M059J (cell line): Measurements from ENCODE around the gene SHISA5. TPM values are rescaled to one million over a fixed set of nuclear protein-coding genes. Genes with fewer than 3 reads are reported as not detected.
"Not testable (repeated sequence)": the region's sequence is repeated elsewhere in the genome, so short reads cannot be mapped to it uniquely, and the experiment has no call there.

Experiments
- DNase-seq: peaks from one replicate; pipeline ENCODE4 v3.0.0-alpha.2; 2012; ENCODE audit warnings: low read depth
- total RNA-seq: library from RNA; depleted of rRNA; stranded (reverse); fragments of >200 nt; shearing (Covaris generic); gene quantifications from 2 replicates; pipeline ENCODE4 v1.2.3, GENCODE V29; 2014

The SHISA5 gene
- total RNA-seq, 1 experiment from 2014 or later: 311 TPM

DNA sequence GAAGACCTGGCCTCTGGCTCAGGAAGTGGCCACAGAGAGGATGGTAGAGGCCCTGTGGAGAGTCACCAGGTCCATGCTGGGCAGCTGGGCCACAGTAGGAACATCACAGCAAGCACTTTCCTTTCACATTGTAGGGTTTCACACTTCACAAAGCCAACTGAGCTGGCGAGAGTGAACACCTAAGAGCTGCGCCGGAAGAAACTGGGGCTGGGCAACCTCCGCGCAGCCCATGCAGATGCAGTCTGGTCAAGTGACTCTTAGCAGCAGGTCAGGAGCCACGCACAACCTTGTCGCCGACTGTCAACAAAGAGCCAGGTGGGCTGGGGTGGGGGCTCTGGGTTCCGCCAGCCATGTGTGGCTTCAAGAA is 15.3 kb upstream of the SHISA5 start:
- DNase-seq: no peak

GRCh38 chr3:48518638-48519276 is 14.8 kb upstream of the SHISA5 start:
- DNase-seq: no peak

- no peak for DNase-seq
Observed at GRCh38 chr3:48518069-48518468, 14.1 kb upstream of the SHISA5 start.

GRCh38 chr3:48516571-48516970 is 12.6 kb upstream of the SHISA5 start:
- DNase-seq: no peak

- no peak for DNase-seq
Observed at GRCh38 chr3:48514431-48515227, 10.7 kb upstream of the SHISA5 start.

GRCh38 chr3:48511551-48511950 is 7.6 kb upstream of the SHISA5 start:
- no peak for DNase-seq

DNA sequence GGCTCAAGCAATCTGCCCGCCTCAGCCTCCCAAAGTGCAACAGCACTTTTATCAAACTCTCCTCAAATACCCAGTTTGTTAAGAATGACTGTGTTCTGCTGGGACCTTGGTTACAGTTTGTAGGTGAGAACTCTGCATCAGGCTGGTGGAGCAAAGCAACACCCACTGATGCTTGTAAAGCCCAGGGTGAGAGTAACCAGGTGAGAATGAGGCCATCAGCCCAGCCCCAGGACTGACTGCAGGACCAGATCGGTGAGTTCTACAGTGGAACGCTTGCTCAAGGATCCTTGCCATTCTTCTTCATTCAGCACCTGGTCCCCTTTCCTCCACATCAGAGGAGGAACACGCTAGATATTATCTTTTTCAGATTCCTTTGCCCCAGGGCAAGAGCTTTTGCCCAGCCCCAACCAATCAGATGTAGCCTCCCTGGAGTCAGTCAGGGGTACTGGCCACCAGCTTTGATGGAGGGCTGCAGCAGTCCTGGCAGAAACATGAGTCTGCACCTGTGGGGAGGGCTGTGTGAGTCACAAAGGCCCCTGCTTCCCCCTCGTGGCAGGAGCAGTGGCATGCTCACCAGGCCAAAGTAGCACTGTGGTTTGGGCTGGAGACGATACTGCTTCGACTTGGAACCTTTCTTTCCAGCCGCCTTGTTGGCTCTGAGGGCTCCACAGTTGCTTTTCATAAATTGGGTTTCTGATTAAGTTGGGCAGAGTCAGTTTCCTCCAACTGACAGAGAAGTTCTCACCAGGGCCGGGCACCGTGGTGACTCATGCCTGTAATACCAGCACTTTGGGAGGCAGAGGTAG is 3.5 kb upstream of the SHISA5 start:
- peak; percentile 93 for DNase-seq

DNA sequence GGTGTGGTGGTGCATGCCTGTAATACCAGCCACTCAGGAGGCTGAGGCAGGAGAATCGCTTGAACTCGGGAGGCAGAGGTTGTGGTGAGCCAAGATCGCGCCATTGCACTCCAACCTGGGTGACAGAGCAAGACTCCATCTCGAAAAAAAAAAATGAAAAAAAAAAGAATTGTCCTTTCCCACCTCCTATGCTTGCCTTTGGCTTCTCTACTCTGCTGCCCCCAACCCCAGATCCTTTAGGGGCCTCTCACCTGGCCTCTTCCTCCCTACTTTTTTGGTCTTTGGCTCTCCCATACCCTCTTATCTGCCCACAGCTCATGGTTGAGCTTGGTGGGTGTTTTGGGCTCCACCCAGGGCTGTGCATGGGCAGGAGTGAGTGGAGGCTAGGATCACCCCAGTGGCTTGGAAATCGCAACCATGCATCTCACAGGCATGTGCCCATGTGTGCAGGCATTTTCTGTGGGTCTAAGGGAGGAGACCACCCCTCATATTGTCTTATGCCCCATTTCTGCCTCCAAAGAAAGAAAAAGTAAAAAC is 2.1 kb upstream of the SHISA5 start:
- no peak for DNase-seq

- no peak for DNase-seq
Observed at GRCh38 chr3:48505146-48505545, 1.2 kb upstream of the SHISA5 start.

GRCh38 chr3:48503401-48504050 is 448 bp downstream of the SHISA5 start:
- DNase-seq: peak; percentile 57

- no peak for DNase-seq
Observed at GRCh38 chr3:48502728-48503168, 1.2 kb downstream of the SHISA5 start.

DNA sequence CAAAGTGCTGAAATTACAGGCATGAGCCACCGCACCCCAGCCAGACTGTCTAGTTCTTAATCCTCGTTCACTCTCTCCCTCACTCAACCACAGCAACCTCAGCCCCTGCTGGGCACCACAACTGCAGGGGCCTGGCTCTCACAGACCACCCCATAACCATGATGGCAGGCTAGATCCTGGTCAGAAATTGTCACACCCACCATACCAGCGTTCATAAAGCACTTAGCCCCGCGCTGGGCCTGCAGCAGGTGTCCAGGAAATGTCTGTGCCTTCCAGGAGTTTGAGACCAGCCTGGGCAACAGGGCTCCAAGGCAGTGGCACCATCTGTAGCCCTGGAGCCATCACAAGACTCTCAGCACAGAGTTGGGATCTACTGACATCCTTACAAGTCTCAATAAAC is 1.9 kb downstream of the SHISA5 start:
- DNase-seq: no peak

DNA sequence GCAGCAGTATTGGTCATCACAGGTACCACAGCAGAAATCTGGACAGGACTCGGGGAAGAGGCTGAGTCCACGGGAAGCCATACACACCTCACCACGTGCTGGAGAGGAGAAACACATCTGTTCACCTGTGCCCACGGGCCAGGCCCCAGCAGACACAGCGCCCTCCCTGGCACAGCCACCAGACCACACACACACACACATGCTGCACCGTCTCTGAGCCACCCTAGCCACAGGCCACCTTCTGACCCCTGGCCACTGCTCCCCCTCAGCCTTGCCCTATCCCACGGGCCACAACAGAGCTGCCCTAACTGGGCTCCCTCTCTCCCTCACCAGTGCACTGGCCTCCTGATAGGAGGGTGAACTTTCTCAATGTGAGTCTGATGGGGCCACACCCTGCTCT is 2.8 kb downstream of the SHISA5 start:
- DNase-seq: no peak

GRCh38 chr3:48500656-48501055 is 3.3 kb downstream of the SHISA5 start:
- DNase-seq: peak; percentile 13

DNA sequence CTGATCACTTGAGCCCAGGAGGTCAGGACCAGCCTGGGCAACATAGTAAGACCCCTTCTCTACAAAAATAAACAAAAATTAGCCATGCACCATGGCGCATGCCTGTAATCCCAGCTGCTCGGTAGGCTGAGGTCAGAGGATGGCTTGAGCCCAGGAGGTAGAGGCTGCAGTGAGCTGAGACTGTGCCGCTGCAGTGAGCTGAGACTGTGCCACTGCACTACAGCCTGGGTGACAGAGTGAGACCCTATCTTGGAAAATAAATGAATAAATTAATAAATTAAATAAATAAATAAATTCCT is 10.8 kb downstream of the SHISA5 start:
- no peak for DNase-seq

DNA sequence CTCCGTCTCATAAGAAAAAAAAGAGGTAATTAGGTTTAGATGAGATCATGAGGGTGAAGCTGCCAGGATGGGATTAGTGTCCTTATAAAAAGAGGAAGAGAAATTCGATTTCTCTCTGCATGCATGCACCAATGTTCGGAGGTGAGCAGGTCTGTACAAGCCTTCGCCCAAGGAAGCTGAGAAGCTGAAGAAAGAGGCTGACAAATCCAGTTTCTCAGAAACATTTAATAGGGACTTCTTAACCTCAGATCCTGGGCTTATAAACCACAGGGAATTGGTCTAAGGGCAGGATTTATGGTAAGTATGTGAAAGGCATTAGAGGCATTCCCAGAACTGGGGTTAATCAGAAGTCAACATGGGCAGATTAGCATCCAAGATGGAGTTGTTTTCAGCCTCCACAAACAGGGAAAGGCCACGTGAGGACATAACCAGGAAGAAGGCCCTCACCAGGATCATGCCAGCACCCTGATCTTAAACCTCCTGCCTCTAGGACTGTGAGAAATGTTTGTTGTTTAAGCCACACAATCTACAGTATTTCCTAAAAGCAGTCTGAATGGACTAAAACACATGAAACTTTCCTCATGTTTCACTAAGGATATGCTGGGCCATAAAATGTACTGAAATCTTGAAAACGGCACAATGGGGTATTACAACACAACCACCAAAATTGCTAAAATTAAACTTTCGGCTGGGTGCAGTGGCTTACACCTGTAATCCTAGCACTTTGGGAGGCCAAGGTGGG is 11.3 kb downstream of the SHISA5 start:
- DNase-seq: peak; percentile 24

- no peak for DNase-seq
Observed at GRCh38 chr3:48486952-48487351, 17.0 kb downstream of the SHISA5 start.

GRCh38 chr3:48482822-48483221 is 21.2 kb downstream of the SHISA5 start:
- DNase-seq: not testable (repeated sequence)

GRCh38 chr3:48480891-48481290 is 23.1 kb downstream of the SHISA5 start:
- DNase-seq: not testable (repeated sequence)

GRCh38 chr3:48478626-48479555 is 25.1 kb downstream of the SHISA5 start:
- no peak for DNase-seq
